ENCODE data around the gene RAB24. TPM values are rescaled to one million over a fixed set of nuclear protein-coding genes. Genes with fewer than 3 reads are reported as not detected.

Gene RAB24
- total and polyA plus RNA-seq, 2 experiments from 2014 or later, result 27.1 to 27.7 TPM

- no peak for TF ChIP-seq ZNF462 (CRISPR knock-in tag; IDR thresholded peaks at IDR 0.05)
- TF ChIP-seq ETS1 (IDR thresholded peaks at IDR 0.05), result no peak
- no peak for TF ChIP-seq NANOG (IDR thresholded peaks at IDR 0.05; ENCODE audit: borderline replicate concordance)
- no peak for TF ChIP-seq EZH2 (IDR thresholded peaks at IDR 0.05; ENCODE audit: low read depth, unreplicated experiment)
- TF ChIP-seq CREB1 (CRISPR knock-in tag; IDR thresholded peaks at IDR 0.05; ENCODE audit: low read depth), result no peak
Observed at GRCh38 chr5:177295924-177296323, 7.6 kb downstream of the RAB24 start (continued).

- DNase-seq (ENCODE audit: low spot score) (no peak), ATAC-seq (no peak)
- peaks cover 30% of the 10 kb centered on the region for H3K4me1 ChIP-seq (ENCODE audit: insufficient read depth)
- H3K4me3 Mint-ChIP-seq, result no peak overlapping the region
- H3K9me3 Mint-ChIP-seq, result no peaks in the 10 kb centered on the region; the same call in 2 of the 3 replicates
- peaks cover 24% of the 10 kb centered on the region for H3K27me3 Mint-ChIP-seq (ENCODE audit: insufficient read depth, low read depth, poor library complexity)
- no peak overlapping the region for H3K4me3 ChIP-seq
- no peak overlapping the region for H2AFZ ChIP-seq
- peaks cover 37% of the 10 kb centered on the region for H3K4me1 Mint-ChIP-seq
- H3K27ac Mint-ChIP-seq, result no peak overlapping the region
- no peaks in the 10 kb centered on the region for H3K9me2 ChIP-seq (ENCODE audit: insufficient read depth)
- H3K36me3 Mint-ChIP-seq (ENCODE audit: low read depth), result peaks cover 87% of the 10 kb centered on the region
- H3K27ac ChIP-seq (ENCODE audit: low read depth), result no peak overlapping the region
- peaks cover 13% of the 10 kb centered on the region; the same call in 1 of the 2 replicates for H3K79me2 ChIP-seq (replicated peaks; ENCODE audit: insufficient read depth)
- H3K4me2 ChIP-seq, result no peak overlapping the region
- no peaks in the 10 kb centered on the region for H3K27me3 ChIP-seq (ENCODE audit: insufficient read depth)
- peaks cover 44% of the 10 kb centered on the region for H4K20me1 ChIP-seq (replicated peaks; ENCODE audit: insufficient read depth)
- H3F3A ChIP-seq (replicated peaks; ENCODE audit: low read depth), result peaks cover 32% of the 10 kb centered on the region
- H3K36me3 ChIP-seq (ENCODE audit: insufficient read depth), result peaks cover 55% of the 10 kb centered on the region
- TF ChIP-seq POLR2AphosphoS5 (IDR thresholded peaks at IDR 0.05; ENCODE audit: low read depth), result no peak
- no peak for TF ChIP-seq ETS1 (IDR thresholded peaks at IDR 0.05)
- TF ChIP-seq JUNB (IDR thresholded peaks at IDR 0.05; ENCODE audit: unreplicated experiment), result no peak
- TF ChIP-seq NANOG (IDR thresholded peaks at IDR 0.05; ENCODE audit: borderline replicate concordance), result no peak
- TF ChIP-seq STAT1 (IDR thresholded peaks at IDR 0.05; ENCODE audit: unreplicated experiment), result no peak
- no peak for TF ChIP-seq ZNF114 (CRISPR knock-in tag; IDR thresholded peaks at IDR 0.05)
- TF ChIP-seq REST (IDR thresholded peaks at IDR 0.05; ENCODE audit: unreplicated experiment), result no peak
- TF ChIP-seq EZH2phosphoT487 (IDR thresholded peaks at IDR 0.05; ENCODE audit: unreplicated experiment), result no peak
Observed at GRCh38 chr5:177294632-177295031, 8.9 kb downstream of the RAB24 start.

All from GM23338 (cell line).